ENCODE measurements around the gene DMD. TPM values are rescaled to one million over a fixed set of nuclear protein-coding genes. Genes with fewer than 3 reads are reported as not detected.

Gene DMD
- total and polyA plus RNA-seq, 4 donors: 3.9 to 73.8 (median 11.2) TPM

DNA sequence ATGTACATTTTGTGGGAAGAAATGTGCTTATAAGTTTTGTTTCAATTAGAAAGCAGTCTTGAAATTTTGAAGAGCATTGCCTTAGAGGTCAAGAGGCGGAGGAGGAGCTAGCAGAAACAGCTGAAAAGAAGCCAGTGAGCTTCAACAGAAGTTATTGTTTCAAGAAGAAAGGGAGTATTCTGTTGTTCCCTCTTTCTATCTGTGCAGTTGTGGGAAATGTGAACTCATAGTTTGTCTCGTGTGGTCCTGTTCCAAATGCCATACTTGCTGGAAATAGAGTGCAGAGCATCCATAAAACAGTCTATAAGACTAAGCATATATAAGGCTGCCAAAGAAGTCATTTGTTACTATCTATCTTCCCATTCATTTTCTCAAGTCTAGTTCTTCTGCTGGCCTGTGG lies 1015.7 kb downstream of the DMD start:
- Histone ChIP-seq H3K27me3 (ENCODE audit: control insufficient read depth in 3 of 3, insufficient read depth in 3 of 3, low read length in 2 of 3) (no peaks in the 10 kb centered on the region), H3K27ac (ENCODE audit: low read depth in 1 of 2, low read length in 1 of 2) (no peak overlapping the region), H3K9me3 (ENCODE audit: control insufficient read depth in 4 of 4, insufficient read depth in 3 of 4, low read length in 3 of 4) (no peaks in the 10 kb centered on the region), H3K4me3 (no peak overlapping the region), H3K4me1 (ENCODE audit: control insufficient read depth in 5 of 5, insufficient read depth in 5 of 5, low read length in 5 of 5) (no peaks in the 10 kb centered on the region), H3K36me3 (ENCODE audit: control insufficient read depth in 4 of 4, insufficient read depth in 4 of 4, low read length in 4 of 4) (no peaks in the 10 kb centered on the region), H3K9ac (ENCODE audit: insufficient read depth in 1 of 2, low read length in 2 of 2) (no peak overlapping the region)
- DNase-seq (no peak), ATAC-seq (ENCODE audit: insufficient read depth, low FRiP score) (no peak)
- TF ChIP-seq, protein P1, sequence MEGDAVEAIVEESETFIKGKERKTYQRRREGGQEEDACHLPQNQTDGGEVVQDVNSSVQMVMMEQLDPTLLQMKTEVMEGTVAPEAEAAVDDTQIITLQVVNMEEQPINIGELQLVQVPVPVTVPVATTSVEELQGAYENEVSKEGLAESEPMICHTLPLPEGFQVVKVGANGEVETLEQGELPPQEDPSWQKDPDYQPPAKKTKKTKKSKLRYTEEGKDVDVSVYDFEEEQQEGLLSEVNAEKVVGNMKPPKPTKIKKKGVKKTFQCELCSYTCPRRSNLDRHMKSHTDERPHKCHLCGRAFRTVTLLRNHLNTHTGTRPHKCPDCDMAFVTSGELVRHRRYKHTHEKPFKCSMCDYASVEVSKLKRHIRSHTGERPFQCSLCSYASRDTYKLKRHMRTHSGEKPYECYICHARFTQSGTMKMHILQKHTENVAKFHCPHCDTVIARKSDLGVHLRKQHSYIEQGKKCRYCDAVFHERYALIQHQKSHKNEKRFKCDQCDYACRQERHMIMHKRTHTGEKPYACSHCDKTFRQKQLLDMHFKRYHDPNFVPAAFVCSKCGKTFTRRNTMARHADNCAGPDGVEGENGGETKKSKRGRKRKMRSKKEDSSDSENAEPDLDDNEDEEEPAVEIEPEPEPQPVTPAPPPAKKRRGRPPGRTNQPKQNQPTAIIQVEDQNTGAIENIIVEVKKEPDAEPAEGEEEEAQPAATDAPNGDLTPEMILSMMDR (IDR thresholded peaks at IDR 0.05; ENCODE audit: control extremely low read depth, extremely low read depth): no peak
- WGBS, 2 donors: 44 to 79% methylated on average over 2 of the region's 2 CpGs

DNA sequence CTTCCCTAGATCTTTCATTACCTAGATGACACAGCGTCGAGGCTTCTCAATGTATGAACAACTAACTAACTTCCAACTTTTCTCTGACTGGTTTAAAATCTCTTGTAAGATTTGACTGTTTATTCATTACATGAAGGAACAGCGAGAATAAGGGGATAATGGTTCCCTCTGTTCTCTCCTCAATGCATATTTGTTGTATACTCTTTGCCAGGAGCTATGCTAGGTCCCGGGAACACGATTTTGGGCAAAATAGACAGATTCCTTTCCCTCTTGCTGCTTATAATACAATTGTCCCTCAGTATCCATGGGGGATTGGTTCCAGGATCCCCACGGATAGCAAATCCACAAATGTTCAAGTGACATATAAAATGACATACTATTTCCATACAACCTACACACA lies 1020.0 kb downstream of the DMD start:
- 78 to 94% methylated on average over 6 of the region's 6 CpGs for whole genome bisulfite sequencing, 2 donors
- ATAC-seq (ENCODE audit: insufficient read depth, low FRiP score) (no peak), DNase-seq (no peak)
- Histone ChIP-seq H3K4me1 (ENCODE audit: control insufficient read depth in 5 of 5, insufficient read depth in 5 of 5, low read length in 5 of 5) (no peaks in the 10 kb centered on the region), H3K4me3 (no peak overlapping the region), H3K9me3 (ENCODE audit: control insufficient read depth in 4 of 4, insufficient read depth in 3 of 4, low read length in 3 of 4) (no peaks in the 10 kb centered on the region), H3K9ac (ENCODE audit: insufficient read depth in 1 of 2, low read length in 2 of 2) (no peak overlapping the region), H3K36me3 (ENCODE audit: control insufficient read depth in 4 of 4, insufficient read depth in 4 of 4, low read length in 4 of 4) (no peaks in the 10 kb centered on the region), H3K27ac (ENCODE audit: low read depth in 1 of 2, low read length in 1 of 2) (no peak overlapping the region), H3K27me3 (ENCODE audit: control insufficient read depth in 3 of 3, insufficient read depth in 3 of 3, low read length in 2 of 3) (no peaks in the 10 kb centered on the region)
- TF ChIP-seq, protein P1 (IDR thresholded peaks at IDR 0.05; ENCODE audit: control extremely low read depth, extremely low read depth): no peak

DNA sequence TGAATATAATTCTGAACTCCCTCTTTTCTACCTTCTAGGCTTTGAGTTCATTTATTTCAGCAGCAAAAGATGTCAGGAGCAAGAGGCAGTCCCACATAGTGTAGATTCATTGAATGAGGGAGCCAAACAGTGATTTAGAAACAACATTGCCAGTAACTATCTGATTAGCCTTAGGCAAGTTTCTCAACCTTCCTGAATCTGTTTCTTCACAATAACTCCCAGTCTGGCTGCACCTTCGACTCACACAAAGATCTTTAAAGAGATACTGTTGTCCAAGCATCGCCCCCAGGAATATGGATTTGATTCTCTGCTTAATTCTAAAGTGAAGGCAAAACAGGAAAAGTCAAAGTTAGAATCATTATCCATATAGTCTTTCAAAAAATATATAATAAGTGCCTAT lies 1026.2 kb downstream of the DMD start:
- Histone ChIP-seq H3K4me3 (no peak overlapping the region), H3K27ac (ENCODE audit: low read depth in 1 of 2, low read length in 1 of 2) (no peak overlapping the region), H3K9ac (ENCODE audit: insufficient read depth in 1 of 2, low read length in 2 of 2) (no peak overlapping the region), H3K36me3 (ENCODE audit: control insufficient read depth in 4 of 4, insufficient read depth in 4 of 4, low read length in 4 of 4) (no peaks in the 10 kb centered on the region), H3K9me3 (ENCODE audit: control insufficient read depth in 4 of 4, insufficient read depth in 3 of 4, low read length in 3 of 4) (no peaks in the 10 kb centered on the region), H3K27me3 (ENCODE audit: control insufficient read depth in 3 of 3, insufficient read depth in 3 of 3, low read length in 2 of 3) (peaks cover 0 to 4% (median 0%) of the 10 kb centered on the region in 3 donors), H3K4me1 (ENCODE audit: control insufficient read depth in 5 of 5, insufficient read depth in 5 of 5, low read length in 5 of 5) (no peaks in the 10 kb centered on the region)
- DNase-seq: no peak
- no peak for ATAC-seq (ENCODE audit: insufficient read depth, low FRiP score)
- TF ChIP-seq, protein P1 (IDR thresholded peaks at IDR 0.05; ENCODE audit: control extremely low read depth, extremely low read depth): no peak
- WGBS, 2 donors: 49 to 80% methylated on average over 2 of the region's 2 CpGs

DNA sequence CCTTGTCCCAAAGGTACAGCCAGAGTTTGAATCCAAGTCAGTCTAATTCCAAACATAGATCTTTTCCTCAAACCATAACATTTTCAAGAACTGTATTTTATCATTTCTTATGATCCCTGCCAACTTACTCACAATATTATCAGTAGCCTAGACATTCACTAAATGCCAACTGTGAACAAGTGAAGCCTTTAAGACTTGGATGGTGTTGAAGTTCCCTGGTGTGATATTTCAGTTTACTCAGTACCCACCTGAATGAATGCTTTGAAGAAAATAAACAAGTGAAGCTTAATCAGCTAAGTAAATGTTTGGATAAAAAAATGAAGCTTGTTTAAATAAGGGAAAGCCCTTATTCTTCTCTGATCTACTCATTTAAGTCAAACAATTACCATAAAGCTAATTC lies 1028.3 kb downstream of the DMD start:
- H3K9ac ChIP-seq (ENCODE audit: insufficient read depth in 1 of 2, low read length in 2 of 2): no peak overlapping the region
- TF ChIP-seq, protein P1 (IDR thresholded peaks at IDR 0.05; ENCODE audit: control extremely low read depth, extremely low read depth): no peak
- no peaks in the 10 kb centered on the region for H3K4me1 ChIP-seq (ENCODE audit: control insufficient read depth in 5 of 5, insufficient read depth in 5 of 5, low read length in 5 of 5)
- peaks cover 0 to 4% (median 0%) of the 10 kb centered on the region in 3 donors for H3K27me3 ChIP-seq (ENCODE audit: control insufficient read depth in 3 of 3, insufficient read depth in 3 of 3, low read length in 2 of 3)
- H3K36me3 ChIP-seq (ENCODE audit: control insufficient read depth in 4 of 4, insufficient read depth in 4 of 4, low read length in 4 of 4): no peaks in the 10 kb centered on the region
- H3K4me3 ChIP-seq: no peak overlapping the region
- DNase-seq (peak in 2 of 3 donors; percentile 1 to 34), ATAC-seq (ENCODE audit: insufficient read depth, low FRiP score) (no peak)
- H3K27ac ChIP-seq (ENCODE audit: low read depth in 1 of 2, low read length in 1 of 2): no peak overlapping the region
- H3K9me3 ChIP-seq (ENCODE audit: control insufficient read depth in 4 of 4, insufficient read depth in 3 of 4, low read length in 3 of 4): no peaks in the 10 kb centered on the region

All from lung (tissue), 12 donors.